HPDE6-E6E7 (cell line): ENCODE results near the gene BUD13.
"Not testable (repeated sequence)": the region's sequence is repeated elsewhere in the genome, so short reads cannot be mapped to it uniquely, and the experiment has no call there.

Experiments
- DNase-seq: peaks from one replicate; pipeline ENCODE4 v3.0.0; 2011; ENCODE audit warnings: missing footprints; ENCODE audit errors: extremely low spot score

The BUD13 gene

DNA sequence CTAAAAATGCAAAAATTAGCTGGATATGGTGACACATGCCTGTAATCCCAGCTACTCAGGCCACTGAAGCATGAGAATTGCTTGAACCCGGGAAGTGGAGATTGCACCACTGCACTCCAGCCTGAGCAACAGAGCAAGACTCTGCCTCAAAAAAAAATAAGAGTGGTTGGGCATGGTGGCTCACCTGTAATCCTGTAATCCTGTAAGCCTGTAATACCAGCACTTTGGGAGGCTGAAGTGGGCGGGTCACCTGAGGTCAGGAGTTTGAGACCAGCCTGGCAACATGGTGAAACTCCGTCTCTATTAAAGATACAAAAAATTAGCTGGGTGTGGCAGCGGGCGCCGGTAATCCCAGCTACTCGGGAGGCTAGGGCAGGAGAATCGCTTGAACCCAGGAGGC, 16.7 kb downstream of the BUD13 start:
- DNase-seq, result not testable (repeated sequence)

DNA sequence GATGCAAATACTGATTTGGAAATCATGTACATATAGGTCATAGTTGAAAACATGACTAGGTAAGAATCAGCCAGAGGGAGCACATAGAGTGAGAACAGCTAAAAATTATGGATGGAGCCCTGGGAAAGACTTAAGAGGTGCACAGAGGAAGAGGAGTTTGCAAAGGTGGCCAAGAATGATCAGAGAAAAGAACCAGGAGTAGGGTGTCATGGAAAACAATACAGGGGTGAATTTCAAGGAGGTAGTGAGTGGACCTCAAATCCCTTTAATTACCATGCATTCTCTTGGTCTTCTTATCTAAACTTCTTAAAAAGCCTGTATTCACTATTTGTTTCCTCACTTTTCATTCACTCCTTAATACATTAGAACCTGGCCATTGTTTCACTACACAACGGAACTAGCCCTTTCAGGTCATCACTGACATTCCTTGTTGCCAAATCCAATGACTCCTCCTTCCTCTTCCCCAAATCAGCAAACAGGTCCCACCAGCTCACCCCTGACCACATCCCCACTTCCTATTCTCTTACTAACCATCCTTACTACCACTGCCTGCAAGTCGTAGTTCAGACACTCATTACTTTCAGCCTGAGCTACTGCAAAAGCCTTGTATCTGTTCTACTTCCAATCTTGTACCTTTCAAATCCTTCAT, 22.6 kb downstream of the BUD13 start:
- DNase-seq, result no peak

DNA sequence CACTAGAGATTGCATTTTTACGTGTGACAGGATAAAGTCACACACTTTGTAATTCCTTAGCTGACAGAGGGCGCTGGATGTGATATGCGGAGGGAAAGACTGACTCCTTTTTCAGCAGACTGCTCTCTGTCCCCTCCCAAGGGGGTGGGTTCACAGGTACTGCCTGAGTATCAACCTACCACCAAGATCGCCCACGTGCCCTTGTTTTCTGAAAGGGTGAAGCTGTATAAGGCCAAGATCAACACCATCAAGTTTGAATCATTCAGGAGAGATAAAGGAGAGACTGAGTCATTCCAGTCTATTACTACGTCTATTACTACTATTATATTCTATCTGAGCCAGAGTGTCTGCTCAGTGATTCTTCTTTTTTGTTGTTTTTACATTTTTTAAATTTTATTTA, 30.7 kb downstream of the BUD13 start:
- DNase-seq, result no peak

DNA sequence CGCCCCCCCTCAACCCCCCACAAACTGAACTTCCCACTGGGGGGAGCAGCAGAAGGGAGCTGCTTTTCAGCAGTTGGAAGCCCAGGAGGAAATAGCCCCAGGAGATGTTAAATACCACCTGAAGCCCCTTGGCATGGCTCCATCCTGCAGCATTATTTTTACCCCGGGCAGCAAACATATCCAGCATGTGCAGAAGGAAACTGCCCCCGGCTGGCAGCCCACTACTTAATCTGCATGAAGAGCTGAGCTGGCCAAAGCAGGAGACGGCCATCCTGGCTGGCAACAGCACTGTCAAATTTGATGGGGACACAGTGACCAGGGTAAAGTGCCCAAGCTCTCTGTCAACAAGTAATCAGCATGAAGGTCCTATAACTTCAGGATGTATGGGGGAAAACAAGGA, 32.0 kb downstream of the BUD13 start:
- DNase-seq, result no peak

DNA sequence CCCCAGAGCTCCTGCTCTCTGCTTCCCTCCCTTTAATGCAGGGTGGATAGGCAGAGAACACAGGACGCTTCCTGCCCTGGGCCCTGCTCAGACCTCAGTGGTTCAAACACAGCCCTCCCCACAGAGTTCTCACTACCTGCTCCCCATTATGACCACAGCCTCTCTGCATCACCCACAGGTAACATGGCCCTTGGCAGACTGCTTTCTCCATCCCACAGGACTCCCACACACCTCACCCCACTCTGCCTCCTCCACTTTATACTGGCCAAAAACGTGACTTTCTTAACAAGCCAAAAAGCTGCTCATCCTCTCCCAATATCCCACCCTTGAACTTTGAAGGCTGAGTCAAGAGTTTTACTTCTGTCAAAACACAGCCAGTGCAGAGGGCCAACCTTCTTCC, 33.8 kb downstream of the BUD13 start:
- DNase-seq, result no peak

DNA sequence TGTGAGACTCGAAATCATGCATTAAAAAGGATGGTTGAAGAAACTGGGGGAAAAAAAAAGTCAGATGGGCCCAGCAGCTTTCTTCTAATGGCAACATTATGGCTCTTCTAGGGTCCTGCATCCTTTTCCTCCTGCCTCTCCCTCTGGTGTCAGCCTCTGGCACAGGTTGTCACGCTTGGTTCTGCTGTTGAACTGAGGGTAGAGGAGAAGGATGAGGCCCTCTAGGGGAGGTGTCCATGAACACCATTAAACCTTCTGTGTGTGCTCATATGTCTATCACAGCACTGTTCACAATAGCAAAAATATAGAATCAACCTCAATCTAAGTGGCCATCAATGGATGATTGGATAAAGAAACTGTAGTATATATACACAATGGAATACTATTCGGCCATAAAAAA, 36.0 kb downstream of the BUD13 start:
- DNase-seq, result no peak

DNA sequence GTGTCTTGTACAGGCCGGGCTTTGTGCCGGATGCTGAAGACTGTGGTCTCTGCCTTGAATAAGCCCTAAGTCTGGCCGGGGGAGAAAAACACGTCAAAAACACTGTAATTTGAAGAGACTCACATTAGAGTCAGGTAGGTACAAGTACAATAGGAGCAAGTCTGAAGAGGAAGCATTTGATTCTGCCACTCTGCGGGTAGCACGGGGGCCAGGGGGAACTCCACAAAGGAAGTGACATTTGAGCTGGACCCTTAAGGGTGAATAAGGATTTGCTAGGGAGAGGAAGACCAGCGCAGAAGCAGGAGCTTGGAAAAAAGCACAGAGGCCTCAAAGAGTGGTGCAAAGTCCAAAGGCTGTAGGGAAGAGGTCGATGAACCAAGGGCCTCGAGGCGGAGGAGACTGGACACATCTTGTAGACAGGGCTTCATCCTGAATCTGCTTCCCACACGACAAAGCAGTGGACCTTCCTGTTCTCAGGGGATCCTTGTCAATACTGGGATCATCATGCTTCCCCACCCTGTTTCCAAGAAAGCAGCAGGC, 38.7 kb downstream of the BUD13 start:
- DNase-seq, result no peak

DNA sequence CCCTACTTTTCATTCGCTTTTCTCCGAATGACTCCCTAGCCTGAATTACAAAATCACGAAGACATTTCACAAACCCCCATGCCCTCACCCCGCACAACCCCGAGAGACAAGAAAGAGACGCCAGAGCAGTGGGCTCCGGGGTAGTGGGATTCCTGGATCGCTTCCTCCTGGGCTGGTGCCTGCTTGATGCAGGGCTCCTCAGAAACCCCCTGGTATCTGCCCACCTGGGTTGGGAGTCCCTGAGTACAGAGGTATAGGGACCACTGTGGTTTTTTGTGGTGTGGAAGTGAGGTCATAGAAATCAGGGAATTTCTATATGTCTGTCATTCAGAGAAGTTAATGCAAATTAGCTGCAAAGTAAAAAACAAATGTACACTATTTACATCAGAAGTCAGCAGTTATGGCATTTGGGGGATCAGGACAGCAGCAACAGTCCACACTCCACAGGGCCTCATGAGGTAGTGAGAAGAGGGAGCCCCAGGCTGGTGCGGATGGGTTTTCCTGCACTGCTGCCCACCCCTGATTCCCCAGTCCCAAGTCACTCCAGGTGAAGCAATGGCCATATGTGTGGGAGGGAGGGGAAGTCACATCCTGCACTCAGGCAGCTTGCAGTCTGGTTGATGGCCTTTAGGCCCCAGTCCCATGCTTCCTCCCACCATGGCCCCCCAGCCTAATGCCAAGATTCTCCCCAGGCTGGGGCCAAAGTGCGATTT, 39.6 kb downstream of the BUD13 start:
- DNase-seq, result no peak

DNA sequence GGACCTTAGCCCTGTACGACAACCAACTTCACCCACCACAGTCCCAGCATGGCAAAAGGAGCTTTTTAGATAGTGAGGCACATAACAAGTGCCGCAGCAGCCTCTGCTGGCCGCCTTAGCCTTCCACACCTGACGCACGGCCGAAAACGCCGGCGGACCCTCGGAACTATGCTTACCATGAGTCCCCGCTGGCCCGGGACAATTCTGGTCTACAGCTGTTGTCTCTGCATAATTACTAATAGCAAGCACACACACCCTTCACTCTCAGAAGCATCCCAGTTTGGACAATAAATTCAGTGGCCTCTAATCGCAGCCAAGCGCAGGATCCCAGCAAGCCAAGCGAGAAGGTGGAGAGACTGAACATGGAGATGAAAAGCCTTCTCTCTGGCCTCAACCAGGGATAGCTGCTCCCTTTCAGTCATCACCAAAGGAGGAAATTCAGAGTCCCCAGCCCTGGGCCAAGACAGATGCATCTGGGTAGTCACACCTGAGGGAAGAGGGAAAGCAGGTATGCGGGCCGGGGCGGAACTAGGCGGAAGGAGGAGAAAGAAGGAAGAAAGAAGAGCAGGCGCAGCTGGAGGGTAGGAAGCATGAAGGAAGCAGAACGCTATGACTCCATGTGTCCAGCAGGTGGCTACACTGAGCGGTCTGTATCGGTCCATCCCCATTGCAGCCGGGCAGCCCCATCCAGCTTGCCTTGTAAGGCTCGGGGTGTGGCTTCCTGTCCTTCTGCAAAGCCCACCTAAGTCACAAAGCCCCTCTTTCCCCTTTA, 40.3 kb downstream of the BUD13 start:
- peak; percentile 79 for DNase-seq

DNA sequence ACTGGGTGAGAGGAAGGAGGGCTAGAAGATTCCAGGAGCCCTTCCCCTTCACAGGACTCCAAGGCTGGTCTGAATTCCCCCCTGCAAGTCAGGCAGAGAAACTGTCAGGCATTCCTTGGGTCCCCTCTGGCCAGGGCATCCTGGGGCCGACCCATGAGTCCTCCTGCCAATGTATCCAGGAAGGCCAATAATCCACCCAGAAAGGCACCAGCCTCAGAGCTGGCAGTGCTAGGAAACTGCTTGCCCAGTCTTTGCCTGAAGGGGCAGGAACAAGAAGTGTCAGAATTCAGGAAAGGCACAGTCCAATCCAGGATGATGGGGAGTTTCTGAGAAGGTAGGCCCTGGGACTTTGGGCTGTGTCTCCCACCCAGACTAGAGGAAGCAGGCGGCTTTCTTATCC, 41.0 kb downstream of the BUD13 start:
- DNase-seq, result no peak

DNA sequence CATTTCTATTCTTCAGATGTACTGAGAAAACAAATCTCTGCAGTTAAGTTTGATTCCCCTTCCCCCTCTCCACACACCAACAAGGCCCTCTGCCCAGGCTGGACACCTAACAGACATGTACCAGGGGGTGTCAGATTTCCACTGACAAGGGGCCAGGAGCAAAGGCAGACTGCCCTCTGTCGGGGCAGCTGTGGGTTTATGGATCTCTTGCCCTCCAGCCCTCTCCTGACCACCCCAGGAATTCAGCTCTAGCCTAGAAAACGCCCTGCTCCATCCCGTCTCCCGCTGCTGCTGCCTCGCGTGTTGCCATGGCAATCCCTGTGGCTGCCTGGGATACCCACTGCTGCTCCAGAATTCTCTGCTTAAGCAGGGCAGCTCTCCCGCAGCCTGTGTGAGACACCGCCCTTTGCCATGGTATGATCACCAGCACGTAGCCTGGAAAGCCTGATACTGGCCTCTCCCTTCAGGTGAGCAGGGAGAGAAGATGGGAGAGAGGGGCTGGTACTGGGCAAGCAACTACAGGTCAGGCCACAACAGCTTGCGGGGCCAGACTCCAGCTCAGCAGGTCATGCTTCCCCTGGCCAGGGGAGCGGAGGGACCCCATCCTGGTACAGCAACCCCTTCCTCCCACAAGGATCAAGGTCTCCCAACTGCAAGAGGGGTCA, 41.6 kb downstream of the BUD13 start:
- no peak for DNase-seq

DNA sequence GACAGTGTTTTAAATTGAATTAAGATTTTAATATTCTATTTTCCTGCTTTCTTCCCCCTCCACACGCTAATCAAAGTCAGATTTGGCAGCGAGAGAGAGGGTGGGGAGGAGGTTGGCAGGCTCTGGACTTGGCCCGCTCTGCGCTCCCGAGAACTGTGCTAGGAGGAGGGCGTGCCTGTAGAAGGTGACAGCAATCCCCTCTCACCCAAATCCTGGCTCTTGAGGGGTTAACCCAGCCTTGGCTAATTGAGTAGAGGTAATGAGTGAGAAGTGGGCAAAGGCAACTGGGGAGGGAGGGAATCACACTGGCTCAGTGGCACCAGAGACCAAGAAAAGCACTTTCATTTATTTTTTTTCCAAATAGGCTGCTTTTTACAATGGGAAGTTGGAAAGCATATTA, 42.2 kb downstream of the BUD13 start:
- DNase-seq, result no peak

DNA sequence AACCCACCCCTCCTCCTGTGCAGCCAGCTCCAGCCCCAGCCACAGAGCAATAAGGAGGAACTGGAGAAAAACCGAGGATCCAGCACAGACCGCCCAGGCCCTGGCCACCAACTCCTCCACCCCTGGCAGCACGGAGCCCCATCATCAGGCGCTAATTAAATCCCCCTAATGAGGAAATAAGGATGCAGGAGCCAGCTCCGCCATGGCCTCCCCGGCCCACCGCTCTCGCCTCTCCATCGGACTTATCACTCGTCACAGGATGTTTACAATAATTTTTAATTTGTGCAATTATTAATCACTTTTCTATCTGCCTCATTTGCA, 42.6 kb downstream of the BUD13 start:
- no peak for DNase-seq

DNA sequence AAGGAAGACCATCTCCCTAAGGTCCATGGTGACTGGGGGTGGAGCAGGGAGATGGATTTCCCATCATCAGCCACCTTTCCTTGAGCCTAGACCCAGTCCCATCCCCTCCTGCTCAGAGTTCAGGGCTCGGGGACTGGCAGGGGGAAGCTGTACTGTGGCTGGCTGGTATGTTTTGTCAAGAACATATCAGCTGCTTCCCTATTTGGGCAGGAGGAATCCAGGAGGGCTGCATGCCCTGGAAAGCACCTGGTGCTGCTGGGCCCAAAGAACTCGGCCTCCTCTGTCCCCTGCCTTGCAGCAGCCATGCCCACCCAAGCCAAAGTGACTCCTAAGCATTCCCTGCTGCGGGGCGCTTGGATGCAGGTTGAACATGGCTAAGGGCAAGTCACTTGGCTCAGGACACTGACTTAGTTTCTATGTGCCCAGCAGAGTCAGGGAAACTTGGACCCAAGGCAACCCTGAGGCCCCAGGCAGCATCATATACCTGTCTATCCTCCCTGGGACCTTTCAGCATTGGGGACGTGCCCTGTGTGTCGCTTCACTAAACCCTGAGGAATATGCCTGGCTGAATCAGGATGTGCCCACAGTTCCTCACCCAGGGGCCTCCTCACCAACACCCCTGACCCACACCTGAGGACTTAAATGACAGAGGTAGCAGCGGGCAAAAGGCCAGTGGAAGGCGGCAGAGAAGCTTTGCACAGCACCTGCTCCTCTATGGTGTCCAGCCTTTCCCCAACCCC, 43.1 kb downstream of the BUD13 start:
- DNase-seq, result no peak

DNA sequence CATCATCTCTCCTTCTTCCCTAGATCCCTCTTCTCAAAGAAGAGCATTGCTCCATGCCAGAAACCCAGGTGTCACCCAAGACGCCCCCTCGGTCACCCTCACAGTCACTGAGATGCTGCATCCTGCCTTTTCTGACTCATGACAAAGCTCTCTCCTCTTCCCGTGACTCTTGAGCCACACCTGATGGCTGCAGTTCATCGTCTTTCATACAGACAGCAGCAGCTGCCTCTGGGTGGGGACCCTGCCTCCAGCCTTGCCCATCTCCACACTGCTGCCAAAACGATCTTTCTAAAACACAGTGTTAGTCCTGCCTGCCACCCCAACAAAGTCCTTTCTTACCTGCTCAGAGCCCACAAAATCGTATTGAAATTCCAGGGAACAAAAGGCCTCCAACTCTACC, 44.8 kb downstream of the BUD13 start:
- DNase-seq, result no peak

DNA sequence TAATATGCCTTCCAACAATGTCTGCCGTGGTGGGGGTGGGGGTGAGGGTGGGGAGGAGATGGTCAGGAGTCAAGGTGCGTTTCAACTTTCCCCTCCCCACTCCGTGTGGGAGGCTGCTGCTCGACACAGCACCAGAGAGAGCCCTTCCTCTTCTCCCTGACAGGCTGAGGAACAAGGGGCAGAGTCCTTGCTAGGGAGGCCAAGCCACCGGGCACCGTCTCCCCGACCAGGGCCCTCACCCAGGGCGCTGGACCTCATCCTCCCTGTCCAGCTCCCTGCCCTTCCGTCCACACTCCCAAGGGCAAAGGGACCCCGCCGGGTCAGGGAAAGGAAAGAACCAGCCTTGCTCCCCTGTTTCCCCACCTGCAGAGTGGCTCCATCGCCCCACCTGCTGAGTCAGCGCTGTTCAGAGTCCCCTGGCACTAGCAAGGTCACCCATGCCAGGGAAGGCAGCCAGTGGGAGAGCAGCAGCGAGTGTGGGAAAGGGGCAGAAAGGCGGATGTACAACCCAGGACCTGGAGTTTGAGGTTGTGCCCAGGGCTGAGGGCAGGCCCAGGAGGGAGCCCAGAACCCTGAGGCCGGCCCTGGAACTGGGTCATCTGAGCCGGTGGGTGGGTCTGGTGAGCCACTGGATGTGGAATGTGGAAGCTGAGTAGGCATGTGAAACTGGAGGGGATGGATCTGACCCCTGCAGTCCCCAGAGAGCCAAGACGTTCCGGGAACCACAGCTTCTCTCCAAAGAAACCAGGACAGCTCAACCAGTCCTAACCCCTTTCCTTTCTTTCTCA, 47.2 kb downstream of the BUD13 start:
- no peak for DNase-seq

DNA sequence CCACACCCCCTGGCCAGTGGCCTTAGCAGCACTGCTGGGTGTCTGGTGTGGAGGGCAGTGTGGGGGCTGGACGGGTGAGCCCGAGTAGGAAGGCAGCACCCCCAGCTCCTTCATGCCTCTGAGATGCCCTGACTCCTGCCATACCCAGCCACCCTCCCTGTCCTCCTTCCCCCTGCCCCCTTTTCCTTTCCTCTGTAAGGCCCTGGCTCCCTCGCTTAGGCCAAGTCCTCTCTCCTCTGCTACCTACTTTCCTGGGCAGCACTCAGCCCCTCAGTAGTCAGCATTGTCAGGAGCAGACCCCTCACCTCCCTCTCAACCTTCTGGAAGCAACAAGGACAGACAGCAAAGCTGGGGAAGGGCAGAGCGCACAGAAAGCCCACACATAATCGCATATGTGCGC, 48.0 kb downstream of the BUD13 start:
- no peak for DNase-seq

DNA sequence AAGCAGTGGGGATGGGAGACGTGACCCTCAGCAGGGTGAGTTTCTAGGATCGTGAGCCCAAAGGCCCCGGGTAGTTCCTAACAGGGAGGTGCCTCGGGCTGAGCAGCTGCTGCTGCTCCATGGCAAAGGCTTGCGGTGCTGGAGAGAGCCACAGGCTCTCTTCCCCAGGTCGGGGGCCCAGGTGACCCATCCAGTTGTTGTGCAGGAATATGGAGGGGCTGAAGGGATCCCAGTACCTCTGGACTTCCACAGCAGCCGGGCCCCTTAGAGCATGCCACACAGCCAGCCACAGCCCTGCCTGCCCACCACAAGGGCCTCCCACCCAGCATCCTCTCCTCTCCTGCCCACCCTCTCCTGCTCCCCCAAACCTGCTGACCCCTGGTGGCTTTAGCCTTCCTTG, 49.3 kb downstream of the BUD13 start:
- DNase-seq, result no peak

DNA sequence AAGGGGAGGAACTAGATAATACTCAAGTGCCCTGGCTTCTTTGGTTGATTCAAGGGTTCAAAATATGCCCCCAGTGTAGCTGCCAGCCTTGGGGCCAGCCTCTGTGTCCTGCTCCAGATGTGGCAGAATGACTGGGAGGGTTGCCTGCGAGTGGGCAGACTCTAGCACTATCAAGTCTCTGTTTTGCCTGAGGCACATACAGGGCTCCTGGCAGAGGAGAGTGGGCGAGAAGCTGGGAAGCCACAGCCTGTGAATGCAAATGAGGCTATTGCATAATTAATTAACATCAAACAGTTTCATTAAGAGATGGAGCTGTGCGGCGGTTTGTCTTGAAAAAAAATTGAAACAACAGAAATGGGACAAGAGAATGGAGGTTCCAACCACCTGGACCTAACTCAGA, 50.8 kb downstream of the BUD13 start:
- no peak for DNase-seq

DNA sequence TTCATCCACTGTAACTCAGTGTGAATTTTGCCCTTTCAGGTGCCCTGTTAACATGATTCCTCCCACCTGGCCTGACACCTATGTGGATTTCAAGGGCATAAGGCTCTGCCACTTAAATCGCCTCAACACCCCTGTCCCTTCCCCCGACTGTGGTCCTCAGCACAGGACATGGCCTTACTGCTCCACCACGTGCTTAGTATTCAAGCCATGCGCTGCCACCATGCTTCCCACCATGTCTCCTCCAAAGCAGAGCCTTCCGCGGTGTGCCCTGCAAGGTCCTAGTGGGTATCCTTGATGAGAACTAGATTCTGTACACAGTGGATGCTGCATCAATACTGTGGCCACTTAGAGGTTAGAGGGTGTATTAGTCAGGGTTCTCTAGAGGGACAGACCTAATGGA, 51.9 kb downstream of the BUD13 start:
- DNase-seq, result no peak

DNA sequence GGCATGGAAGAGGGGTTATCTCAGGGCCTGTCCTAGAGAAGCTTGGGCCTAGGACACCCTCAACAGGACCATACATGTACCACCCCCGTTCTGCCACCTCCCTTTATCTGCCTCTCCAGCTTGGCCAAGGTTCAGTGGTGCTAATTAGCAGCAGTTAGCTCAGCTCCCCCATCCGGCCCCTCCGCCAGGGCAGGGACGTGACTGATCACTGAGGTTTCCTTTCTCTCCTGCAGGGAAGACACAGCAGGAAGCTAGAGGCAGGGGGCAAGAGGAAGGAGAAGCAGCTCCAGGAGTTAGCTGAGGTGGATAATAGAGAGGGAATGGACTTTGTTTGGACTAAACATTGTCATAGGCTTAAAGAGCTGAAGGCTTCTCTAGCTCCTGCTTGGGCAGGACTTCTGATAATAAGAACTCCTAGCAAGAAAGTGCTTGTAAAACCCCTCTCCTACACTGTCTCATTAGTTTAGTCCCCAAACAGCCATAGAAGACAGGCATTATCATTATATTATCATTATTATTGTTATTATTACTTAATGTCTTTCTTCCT, 53.8 kb downstream of the BUD13 start:
- DNase-seq, result no peak
